Stimulated activated CD8-positive, alpha-beta memory T cell treated with anti-CD3 and anti-CD28 coated beads, Interleukin-2, amount 100 ng/mL, for 48 hours (primary cell): ENCODE data around the gene ZNF230.

Source experiments
- DNase-seq, 2 donors: peaks; one replicate each; pipeline ENCODE4 v3.0.0-alpha.2; 2020; ENCODE audit warnings: low read depth in 2 of 2

ZNF230 gene

GRCh38 chr19:44042147-44042546 lies 39.4 kb downstream of the ZNF230 start:
- DNase-seq: no peak

GRCh38 chr19:44050740-44051649 lies 48.2 kb downstream of the ZNF230 start:
- DNase-seq: no peak

- peak; percentile 30 to 38 for DNase-seq
Measured at GRCh38 chr19:44051650-44052402, 49.1 kb downstream of the ZNF230 start, which contains the start of gene ZNF223. Gene ZNF223 (plus strand): TSS chr19:44052036. CDS start chr19:44055177, 3,141 bp downstream.

- no peak for DNase-seq
Measured at GRCh38 chr19:44055870-44056269, 53.1 kb downstream of the ZNF230 start.

GRCh38 chr19:44059229-44059628 lies 56.5 kb downstream of the ZNF230 start:
- DNase-seq: no peak

GRCh38 chr19:44061038-44061437 lies 58.3 kb downstream of the ZNF230 start:
- no peak for DNase-seq
